Lung (tissue), 12 donors: ENCODE results near the gene SMAGP. TPM values are rescaled to one million over a fixed set of nuclear protein-coding genes. Genes with fewer than 3 reads are reported as not detected.

Source experiments
- ATAC-seq: fragments of 200-7000 bp; cut with Tn5 transposase; one replicate; pipeline ENCODE4 v1.9.1; 2020; ENCODE audit warnings: moderate number of reproducible peaks; ENCODE audit not compliant: insufficient read depth, low FRiP score
- DNase-seq, 3 donors: peaks; one replicate each; pipeline ENCODE4 v3.0.0-alpha.2; 2013 to 2017
- H3K27ac ChIP-seq, 2 donors: one replicate each; pipeline ENCODE4 v1.5.1; 2013; ENCODE audit warnings: mild to moderate bottlenecking in 2 of 2, moderate library complexity in 2 of 2, control low read depth in 1 of 2, inconsistent platforms in 1 of 2, low read depth in 1 of 2, low read length in 1 of 2
- H3K27me3 ChIP-seq, 3 donors: one replicate each; pipeline ENCODE4 v1.5.1; 2013; ENCODE audit warnings: low read length in 2 of 3; ENCODE audit not compliant: control insufficient read depth in 3 of 3, insufficient read depth in 3 of 3
- H3K36me3 ChIP-seq, 4 donors: one replicate each; pipeline ENCODE4 v1.5.1; 2013; ENCODE audit warnings: low read length in 4 of 4, mild to moderate bottlenecking in 1 of 4, moderate library complexity in 1 of 4; ENCODE audit not compliant: control insufficient read depth in 4 of 4, insufficient read depth in 4 of 4
- H3K4me1 ChIP-seq, 5 donors: one replicate each; pipeline ENCODE4 v1.5.1; 2013; ENCODE audit warnings: low read length in 5 of 5, mild to moderate bottlenecking in 2 of 5, moderate library complexity in 1 of 5; ENCODE audit not compliant: control insufficient read depth in 5 of 5, insufficient read depth in 5 of 5
- H3K4me3 ChIP-seq: one replicate; pipeline ENCODE4 v1.5.1; 2013; ENCODE audit warnings: mild to moderate bottlenecking, control low read depth, moderate library complexity
- H3K9ac ChIP-seq, 2 donors: one replicate each; pipeline ENCODE4 v1.5.1; 2013; ENCODE audit warnings: low read length in 2 of 2, control low read depth in 1 of 2; ENCODE audit not compliant: insufficient read depth in 1 of 2
- H3K9me3 ChIP-seq, 4 donors: one replicate each; pipeline ENCODE4 v1.5.1; 2013; ENCODE audit warnings: low read length in 3 of 4, mild to moderate bottlenecking in 1 of 4, moderate library complexity in 1 of 4; ENCODE audit not compliant: control insufficient read depth in 4 of 4, insufficient read depth in 3 of 4
- WGBS, 2 donors: extraction: QIAGEN DNeasy Blood & Tissue Kit; methylation state at CpG; one replicate each; pipeline ENCODE4 v1.1.7; 2013; 5-methylcytosine and 5-hydroxymethylcytosine counted together
- polyA plus RNA-seq, 2 donors: library from polyadenylated mRNA; stranded (reverse); fragments of 200-250 nt; gene quantifications; one replicate each; pipeline ENCODE4 v1.2.1, GENCODE V29; 2013
- total RNA-seq, 2 donors: library from RNA; depleted of rRNA in 1 of 2; stranded (reverse); fragments of >200 nt in 1 of 2; gene quantifications; one replicate each; pipeline ENCODE4 v1.2.1, GENCODE V29; 2014 to 2021
- TF ChIP-seq, protein P1 (sequence below): IDR thresholded peaks from 2 replicates; pipeline ENCODE4 v1.5.1; 2012; ENCODE audit warnings: mild to moderate bottlenecking; ENCODE audit errors: control extremely low read depth, extremely low read depth
- donor health status: control.
- donor health status: control.
- donor health status: Bipolar disorder and iron deficiency.
- donor health status: healthy.
- donor health status: DM: yes; HTN: yes; CAD: no.

The SMAGP gene
- total and polyA plus RNA-seq, 4 donors, result 9.7 to 26.0 (median 17.2) TPM

DNA sequence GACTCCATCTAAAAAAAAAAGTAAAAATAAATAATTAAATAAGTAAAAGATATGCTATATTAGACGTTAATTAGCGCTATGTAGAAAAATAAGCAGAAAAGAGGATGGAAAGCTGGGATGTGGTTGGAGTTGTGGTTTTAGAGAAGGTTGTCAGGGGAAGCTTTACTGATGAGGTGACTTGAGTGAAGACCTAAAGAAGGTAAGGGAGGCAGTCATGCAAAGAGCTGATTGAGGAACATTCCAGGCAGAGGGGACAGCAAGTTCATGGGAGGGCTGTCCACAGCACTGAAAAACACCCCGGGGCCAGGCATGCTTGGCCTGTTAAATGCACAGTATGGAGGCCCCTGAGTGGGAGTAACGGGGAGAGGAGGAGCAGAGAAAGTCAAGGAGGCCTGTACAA lies 15.7 kb downstream of the SMAGP start:
- 75 to 81% methylated on average over 4 of the region's 4 CpGs for WGBS, 2 donors
- Histone ChIP-seq H3K4me3 (no peak overlapping the region), H3K9me3 (no peaks in the 10 kb centered on the region), H3K4me1 (no peaks in the 10 kb centered on the region), H3K27me3 (no peaks in the 10 kb centered on the region), H3K9ac (no peak overlapping the region), H3K27ac (no peak overlapping the region), H3K36me3 (peaks cover 0 to 4% (median 0%) of the 10 kb centered on the region in 4 donors)
- no peak for DNase-seq
- TF ChIP-seq, protein P1, sequence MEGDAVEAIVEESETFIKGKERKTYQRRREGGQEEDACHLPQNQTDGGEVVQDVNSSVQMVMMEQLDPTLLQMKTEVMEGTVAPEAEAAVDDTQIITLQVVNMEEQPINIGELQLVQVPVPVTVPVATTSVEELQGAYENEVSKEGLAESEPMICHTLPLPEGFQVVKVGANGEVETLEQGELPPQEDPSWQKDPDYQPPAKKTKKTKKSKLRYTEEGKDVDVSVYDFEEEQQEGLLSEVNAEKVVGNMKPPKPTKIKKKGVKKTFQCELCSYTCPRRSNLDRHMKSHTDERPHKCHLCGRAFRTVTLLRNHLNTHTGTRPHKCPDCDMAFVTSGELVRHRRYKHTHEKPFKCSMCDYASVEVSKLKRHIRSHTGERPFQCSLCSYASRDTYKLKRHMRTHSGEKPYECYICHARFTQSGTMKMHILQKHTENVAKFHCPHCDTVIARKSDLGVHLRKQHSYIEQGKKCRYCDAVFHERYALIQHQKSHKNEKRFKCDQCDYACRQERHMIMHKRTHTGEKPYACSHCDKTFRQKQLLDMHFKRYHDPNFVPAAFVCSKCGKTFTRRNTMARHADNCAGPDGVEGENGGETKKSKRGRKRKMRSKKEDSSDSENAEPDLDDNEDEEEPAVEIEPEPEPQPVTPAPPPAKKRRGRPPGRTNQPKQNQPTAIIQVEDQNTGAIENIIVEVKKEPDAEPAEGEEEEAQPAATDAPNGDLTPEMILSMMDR, result no peak
- no peak for ATAC-seq

DNA sequence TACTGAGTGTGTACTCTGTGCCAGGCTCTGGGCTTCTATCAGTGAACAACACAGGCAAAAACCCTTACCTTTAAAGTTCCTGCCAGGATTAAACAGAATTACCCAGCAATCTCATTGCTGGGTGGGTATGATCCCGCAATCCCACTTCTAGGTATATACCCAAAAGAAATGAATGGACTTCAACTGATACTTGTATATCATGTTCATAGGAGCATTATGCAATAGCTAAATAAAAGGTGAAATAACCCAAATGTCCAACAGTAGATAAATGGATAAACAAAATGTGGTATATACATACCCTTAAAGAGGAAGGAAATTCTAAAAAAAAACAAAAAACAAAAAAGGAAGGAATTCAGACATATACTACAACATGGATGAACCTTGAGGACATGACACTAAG lies 16.9 kb downstream of the SMAGP start:
- H3K4me1 ChIP-seq, result no peaks in the 10 kb centered on the region
- no peaks in the 10 kb centered on the region for H3K9me3 ChIP-seq
- ATAC-seq (no peak), DNase-seq (no peak)
- TF ChIP-seq, protein P1, result no peak
- no peak overlapping the region for H3K9ac ChIP-seq
- 95 to 97% methylated on average over 1 of the region's 1 CpG for WGBS, 2 donors
- no peak overlapping the region for H3K27ac ChIP-seq
- H3K36me3 ChIP-seq, result peaks cover 0 to 4% (median 0%) of the 10 kb centered on the region in 4 donors
- H3K27me3 ChIP-seq, result no peaks in the 10 kb centered on the region
- H3K4me3 ChIP-seq, result no peak overlapping the region

DNA sequence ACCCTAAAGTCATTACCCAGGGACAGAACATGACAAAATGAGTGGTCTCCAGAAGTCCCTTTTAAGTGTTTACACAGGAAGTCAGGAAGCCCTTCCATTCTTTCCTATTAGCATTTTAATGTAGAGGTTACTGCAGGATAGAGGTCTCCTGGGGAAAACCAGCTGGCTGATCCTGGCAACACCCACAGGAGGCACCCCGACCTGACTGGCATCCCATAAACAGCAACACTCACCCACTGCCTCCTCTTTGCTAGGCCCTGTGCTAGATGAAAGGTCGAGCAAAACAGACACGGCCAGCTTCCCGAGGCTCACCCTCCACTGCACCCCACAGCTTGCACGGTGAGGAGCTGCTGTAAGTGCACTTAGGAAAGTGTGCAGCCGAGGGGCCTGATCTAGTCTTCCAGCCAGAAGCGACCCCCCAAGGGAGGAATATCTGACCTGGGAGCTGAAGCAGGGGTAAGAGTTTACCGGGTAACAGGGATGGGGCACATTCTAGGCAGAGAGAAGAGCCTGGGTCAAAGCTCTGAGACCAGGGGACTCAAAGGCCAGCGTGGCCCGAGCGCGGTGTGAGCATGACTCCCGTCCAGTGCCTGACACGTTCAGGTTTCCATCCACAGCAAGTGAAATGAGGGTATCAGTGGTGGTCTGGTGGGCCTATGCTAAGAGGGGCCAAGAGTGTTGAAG lies 22.6 kb downstream of the SMAGP start:
- H3K27ac ChIP-seq, result peak overlapping the region in 1 of 2 donors; percentile 26
- peak; percentile 20 for ATAC-seq

More for the DNA sequence above, 22.6 kb downstream of the SMAGP start:
- TF ChIP-seq, protein P1, result no peak
- Histone ChIP-seq H3K4me3 (no peak overlapping the region), H3K4me1 (peaks cover 0 to 10% (median 5%) of the 10 kb centered on the region in 5 donors), H3K9me3 (no peaks in the 10 kb centered on the region), H3K9ac (no peak overlapping the region), H3K36me3 (peaks cover 5 to 11% (median 7%) of the 10 kb centered on the region in 4 donors), H3K27me3 (no peaks in the 10 kb centered on the region)
- 68 to 75% methylated on average over 14 of the region's 14 CpGs for WGBS, 2 donors
- no peak for DNase-seq
